Astrocyte (in vitro differentiated cells and primary cell): ENCODE data around the gene KRT4.

Experiments
- CTCF ChIP-seq: IDR thresholded peaks from 2 replicates; pipeline ENCODE4 v1.5.1; 2011; ENCODE audit warnings: low read depth, mild to moderate bottlenecking, inconsistent platforms, low read length, moderate library complexity; ENCODE audit not compliant: insufficient read depth
- EZH2 ChIP-seq: IDR thresholded peaks from 2 replicates; pipeline ENCODE4 v1.6.1; 2012; ENCODE audit warnings: mild to moderate bottlenecking, low read length, inconsistent platforms; ENCODE audit not compliant: insufficient read depth

GRCh38 chr12:52860102-52860823 lies 46.3 kb upstream of the KRT4 start:
- TF ChIP-seq CTCF (no peak), EZH2 (no peak)
